HG02610 (cell line): ENCODE measurements around the gene LDHAL6B.
"Not testable (repeated sequence)": the region's sequence is repeated elsewhere in the genome, so short reads cannot be mapped to it uniquely, and the experiment has no call there.

Experiments used
- ATAC-seq: cut with Tn5 transposase; IDR thresholded peaks from one replicate; pipeline ENCODE4 v1.9.1; 2021; ENCODE audit warnings: mild to moderate bottlenecking, moderate library complexity; ENCODE audit not compliant: unreplicated experiment

LDHAL6B gene

DNA sequence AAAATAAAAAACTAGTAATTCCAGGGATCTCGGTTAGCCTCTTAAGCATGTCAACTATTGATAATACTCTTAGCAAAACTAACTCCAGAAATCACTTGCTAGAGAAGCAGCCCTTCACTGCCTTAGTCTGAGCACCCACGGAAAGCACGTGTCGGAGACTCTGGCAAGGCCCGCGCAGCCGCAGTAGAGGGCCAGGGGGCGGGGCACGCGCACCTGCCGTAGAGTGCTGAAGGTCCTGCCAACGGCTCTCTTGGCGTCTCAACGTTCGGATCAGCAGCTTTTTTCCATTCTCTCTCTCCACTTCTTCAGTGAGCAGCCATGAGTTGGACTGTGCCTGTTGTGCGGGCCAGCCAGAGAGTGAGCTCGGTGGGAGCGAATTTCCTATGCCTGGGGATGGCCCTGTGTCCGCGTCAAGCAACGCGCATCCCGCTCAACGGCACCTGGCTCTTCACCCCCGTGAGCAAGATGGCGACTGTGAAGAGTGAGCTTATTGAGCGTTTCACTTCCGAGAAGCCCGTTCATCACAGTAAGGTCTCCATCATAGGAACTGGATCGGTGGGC lies at the start of gene LDHAL6B:
Gene LDHAL6B, plus strand, starts transcription at position 221 of the 561 bp plus-strand sequence. Its CDS starts 98 bp downstream, at position 319.
- no peak for ATAC-seq

GRCh38 chr15:59157396-59157795 lies 49.2 kb upstream of the LDHAL6B start:
- no peak for ATAC-seq

- ATAC-seq = no peak
Observed at GRCh38 chr15:59157840-59158700, 48.6 kb upstream of the LDHAL6B start.

- ATAC-seq = no peak
Observed at GRCh38 chr15:59158701-59159034, 48.0 kb upstream of the LDHAL6B start.

DNA sequence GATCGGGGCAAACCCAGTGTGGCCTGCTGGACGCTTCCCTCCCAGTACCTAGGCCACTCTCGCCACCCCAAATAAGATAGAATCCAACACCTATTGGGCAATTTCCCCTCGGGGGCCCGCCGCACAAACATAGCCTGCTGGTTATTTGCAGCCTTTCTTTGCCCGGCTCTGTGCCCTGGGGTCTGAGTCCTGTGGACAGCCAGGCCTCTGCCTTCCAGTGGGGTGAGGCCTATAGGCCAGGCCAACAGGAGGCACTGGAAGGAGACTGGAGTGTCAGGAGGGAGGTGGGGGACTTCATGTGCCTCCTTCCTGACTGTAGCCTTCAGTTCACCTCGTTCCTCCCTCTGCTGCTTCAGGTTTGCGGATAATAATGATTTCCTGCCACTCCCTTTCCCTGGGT lies 47.4 kb upstream of the LDHAL6B start:
- ATAC-seq = no peak

GRCh38 chr15:59160880-59161593 lies 45.6 kb upstream of the LDHAL6B start:
- no peak for ATAC-seq

- not testable (repeated sequence) for ATAC-seq
Observed at GRCh38 chr15:59162080-59162479, 44.6 kb upstream of the LDHAL6B start.

DNA sequence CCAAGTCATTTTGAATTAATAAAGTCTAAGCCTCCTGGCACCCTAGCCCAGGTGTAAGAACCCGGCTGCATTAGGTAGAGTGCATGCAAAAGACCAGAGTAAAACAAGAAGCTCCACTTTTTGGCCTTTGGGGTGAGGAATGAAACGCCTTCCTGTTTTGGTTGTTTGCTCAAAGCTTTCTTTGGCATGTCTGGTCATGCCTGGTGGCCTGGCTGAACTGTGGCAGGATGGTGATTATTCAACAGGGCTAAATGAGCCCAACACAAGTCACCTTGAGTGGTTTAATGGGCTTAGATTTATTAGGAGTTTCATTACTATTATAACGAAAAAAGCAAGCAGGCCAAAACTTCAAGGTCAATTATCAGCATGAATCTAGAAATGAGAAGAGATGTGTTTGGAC lies 40.9 kb upstream of the LDHAL6B start:
- peak; percentile 51 for ATAC-seq

GRCh38 chr15:59166166-59166565 lies 40.5 kb upstream of the LDHAL6B start:
- ATAC-seq = no peak

GRCh38 chr15:59166601-59167265 lies 39.9 kb upstream of the LDHAL6B start:
- no peak for ATAC-seq

DNA sequence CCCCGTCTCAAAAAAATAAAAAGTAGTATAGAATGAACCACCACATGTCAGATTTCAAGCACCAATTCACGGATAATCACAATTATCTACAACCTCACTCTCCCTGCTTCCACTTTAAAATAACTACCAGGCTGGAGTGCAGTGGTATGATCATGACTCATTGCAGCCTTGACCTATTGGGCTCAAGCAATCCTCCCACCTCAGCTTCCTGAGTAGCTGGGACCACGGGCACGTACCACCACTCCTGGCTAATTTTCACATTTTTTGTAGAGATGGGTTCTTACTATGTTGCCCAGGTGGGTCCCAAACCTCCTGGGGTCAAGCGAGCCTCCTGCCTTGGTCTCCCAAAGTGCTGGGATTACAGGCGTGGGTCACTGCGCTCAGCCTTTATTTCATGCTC lies 38.1 kb upstream of the LDHAL6B start:
- ATAC-seq = no peak

GRCh38 chr15:59169251-59169708 lies 37.4 kb upstream of the LDHAL6B start:
- no peak for ATAC-seq

DNA sequence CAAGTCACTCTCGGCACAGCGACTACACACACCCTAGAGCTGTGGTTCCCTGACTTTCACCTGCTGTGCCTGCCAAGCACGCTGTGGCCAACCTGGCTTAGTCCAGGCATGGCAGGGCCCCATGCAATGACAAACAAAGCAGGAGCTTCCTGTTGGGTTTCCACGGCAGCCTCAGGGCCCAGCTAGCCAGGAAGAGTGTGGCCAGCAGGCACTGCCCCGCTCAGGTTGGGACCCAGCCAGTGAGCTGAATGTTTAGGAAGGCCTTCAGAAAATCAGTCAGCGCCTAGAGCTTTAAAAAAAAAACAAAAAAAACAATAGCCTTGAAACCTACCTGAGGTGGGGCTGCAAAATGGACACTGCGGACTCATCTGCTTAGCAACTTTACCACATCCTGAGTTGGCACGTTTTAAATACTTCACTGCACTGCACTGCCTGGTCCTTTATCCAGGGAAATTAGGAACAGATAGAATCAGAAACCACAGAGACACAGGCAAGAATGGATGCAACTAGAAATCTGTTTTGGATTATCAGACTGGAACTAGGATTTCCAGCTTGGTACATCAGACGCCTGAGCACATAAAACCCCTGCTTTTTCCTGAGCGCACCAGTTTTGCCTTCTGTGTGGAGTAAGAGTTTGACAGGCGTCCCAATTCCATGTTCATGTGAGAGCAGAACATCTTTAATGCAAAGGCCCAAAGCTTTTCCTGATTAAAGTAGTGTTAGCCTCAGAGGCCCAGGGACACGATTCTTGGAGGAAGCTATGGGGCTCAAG lies 36.2 kb upstream of the LDHAL6B start:
- ATAC-seq = no peak

DNA sequence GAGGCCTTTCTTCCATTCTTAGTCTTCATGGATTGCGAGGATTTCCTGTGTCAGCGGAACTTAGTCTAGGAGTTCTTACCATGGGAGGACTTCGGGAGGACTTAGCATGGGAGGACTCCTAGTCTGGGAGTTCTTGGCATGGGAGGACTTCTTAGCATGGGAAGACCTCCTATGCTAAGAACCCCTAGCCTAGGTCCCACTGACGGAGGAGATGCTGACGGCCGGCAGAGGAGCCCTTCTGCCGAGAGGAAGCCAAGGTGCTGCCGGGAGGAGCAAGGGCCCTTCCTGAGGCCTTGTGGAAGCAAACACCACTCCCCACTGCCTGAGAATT lies 35.6 kb upstream of the LDHAL6B start:
- ATAC-seq = no peak

GRCh38 chr15:59172289-59172901 lies 34.2 kb upstream of the LDHAL6B start:
- ATAC-seq = no peak

DNA sequence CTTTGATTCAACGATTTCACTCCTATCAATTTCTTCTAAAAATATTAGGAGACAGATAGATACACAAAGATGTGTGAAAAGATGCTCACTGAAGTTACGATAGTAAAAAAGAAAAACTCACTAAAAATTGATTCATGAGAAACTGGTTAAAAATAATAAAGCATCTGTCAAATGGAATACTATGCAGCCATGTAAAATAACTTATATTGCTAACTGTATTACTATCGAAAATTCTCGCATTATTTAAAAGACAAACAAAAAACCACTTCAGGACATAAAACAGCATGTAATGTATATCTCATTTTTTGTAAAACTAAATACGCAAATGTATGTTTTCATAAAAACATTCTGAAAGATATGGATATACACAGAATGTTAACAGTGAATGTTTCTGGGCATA lies 33.4 kb upstream of the LDHAL6B start:
- ATAC-seq = no peak

DNA sequence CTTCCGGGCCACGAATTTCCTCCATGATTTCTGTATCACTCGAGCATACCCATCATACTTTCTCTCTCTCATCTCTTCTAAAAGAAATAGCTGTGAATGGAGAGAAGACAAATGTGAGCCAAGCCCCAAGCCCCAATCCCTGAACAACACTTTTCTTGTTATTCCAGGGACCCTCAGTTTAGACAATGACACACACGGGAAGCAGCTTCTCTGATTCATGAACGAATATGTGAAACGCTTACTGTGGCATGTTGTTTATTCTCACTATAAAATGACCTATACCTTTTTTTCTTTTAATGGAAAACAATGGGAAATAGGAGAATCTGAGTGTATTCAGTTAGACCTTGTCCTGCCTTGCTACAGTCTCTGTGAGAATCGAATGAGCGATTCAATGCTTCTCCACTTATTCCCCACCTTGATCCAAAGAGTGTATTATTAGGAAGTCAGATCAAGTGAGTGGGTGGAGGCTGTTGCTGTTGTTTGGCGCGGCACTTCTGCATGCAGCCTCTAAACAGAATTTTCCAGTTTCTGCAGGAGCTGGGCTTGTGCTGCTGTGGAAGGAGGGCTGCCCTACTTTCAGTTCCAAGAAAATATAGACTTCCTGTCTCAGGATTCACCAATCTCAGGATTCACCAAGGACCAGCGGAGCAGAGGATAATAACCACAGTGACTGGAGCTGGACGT lies 32.4 kb upstream of the LDHAL6B start:
- ATAC-seq = no peak

DNA sequence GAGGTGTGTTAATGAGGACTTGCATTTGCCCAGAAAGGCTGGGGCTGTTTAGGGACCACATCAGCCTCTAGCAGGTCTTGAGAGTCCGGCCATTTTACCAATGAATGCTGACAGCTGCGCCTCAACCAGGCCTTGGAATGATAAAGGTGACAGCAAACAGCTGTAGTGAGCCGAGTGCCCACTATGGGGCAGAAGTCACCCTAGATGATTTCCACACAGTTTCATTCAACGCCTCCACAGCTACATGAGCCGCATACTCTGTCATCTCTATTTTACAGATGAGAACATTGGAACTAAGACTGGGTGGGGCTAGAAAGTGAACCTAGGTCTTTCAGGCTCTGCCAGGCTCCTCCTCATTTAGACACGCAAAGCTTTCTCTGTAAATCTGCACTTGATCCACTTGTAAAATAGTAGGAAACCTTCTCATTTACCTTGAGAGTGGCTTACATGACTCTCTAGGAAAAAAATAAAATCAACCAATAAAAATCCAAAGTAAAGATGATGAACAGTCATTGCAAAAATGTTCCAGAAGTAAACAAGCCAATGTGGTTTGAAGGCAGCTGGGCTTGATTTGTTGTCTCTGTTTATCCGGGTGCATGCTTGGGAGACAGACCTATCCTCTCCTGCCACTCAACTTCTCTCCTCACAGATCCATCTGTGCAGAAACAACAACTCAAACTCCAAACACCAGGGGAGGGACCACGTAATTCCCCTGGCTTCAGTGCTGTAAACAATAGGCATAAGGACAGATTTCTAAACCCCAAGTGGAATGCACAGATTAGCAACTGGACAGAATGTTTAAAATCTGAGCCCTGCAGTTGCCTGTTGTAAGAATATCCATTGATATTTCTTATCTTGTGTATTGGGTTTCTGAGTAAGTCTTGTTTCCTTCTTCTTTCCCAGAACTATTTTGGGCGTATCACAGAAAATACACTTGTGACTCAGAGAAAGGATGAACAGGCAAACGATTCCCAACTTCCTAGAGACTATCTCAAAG lies 31.5 kb upstream of the LDHAL6B start:
- ATAC-seq = no peak
